ENCODE data around the gene DNAJC21.
A peak's percentile ranks its signal among the peaks of the same experiment; 100 is the strongest.
"Not testable (repeated sequence)": the region's sequence is repeated elsewhere in the genome, so short reads cannot be mapped to it uniquely, and the experiment has no call there.

The DNAJC21 gene

DNA sequence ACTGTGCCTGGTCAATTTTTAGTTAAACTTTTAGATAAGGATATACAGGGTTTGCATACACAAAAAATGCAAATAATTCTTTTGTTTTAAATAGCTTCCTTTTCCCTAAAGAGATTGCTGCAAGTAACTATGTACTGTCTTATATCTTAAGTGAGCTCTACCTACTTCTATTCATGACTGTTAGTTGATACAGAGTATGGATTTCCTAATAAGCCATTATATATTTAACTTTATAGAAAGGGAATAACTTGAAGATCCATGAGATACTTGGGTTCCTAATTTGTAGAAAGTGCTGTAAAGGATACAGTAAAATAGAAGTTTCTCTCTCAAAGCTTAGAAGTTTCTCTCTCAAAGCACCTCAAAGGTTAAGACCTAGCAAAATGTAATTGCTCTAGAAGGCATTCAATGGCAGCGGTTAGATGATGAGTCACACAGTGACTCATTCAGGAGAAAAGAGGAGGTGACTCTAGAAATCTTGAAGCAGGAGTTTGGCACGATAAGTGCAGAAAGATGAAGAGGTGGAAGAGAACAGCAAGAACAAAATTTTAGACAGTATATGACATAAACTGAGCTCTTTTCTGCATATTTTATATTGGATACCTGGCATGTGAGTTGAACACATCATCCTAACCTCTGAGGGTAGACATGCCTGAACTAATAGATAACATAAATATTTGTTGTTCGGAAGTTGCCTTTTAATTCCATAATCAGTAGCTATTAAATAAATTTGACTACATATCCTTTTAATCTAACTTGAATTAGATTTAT is 5.5 kb upstream of the DNAJC21 start:
- no peak for DNase-seq (ENCODE audit: low read depth)

DNA sequence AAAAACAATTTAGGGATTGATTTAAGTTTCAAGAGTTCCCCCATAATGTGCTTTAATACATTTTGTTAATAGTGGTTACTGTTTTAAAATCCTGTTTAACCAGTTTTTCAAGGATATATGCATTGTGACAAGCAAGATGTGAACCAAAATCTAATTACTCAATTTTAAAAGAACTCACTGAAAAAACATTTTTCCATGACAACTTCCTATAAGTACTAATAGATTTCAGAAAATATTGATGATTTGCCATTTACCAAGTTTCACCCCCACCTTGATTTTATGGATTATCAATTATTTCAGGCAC is 4.9 kb upstream of the DNAJC21 start:
- no peak for DNase-seq (ENCODE audit: low read depth)

DNA sequence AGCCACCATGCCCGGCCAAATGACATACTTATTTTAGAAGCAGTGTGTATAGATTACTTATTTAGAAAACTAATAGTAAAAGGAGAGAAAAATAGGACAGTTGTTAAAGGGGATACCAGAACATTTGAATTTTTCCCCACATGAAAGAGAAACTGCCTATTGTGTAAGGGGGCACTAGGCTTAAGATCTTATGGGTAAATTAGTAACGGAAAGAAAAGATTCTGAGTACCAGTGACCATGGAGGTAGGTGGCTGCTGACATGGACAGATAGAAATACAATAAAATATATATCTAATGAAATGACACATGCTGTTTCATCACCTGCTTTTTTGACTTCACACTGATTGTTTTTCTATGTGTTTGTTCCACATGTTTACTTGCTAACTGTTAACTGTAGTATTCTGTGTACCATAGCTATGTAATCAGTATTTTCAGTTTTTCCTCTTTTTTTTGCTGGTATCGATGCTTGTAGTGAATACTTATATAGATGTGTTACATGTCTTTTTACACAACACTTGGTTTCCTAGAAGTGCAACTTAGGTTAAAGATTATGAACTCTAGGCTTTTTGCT is 3.0 kb upstream of the DNAJC21 start:
- DNase-seq (ENCODE audit: low read depth): no peak

DNA sequence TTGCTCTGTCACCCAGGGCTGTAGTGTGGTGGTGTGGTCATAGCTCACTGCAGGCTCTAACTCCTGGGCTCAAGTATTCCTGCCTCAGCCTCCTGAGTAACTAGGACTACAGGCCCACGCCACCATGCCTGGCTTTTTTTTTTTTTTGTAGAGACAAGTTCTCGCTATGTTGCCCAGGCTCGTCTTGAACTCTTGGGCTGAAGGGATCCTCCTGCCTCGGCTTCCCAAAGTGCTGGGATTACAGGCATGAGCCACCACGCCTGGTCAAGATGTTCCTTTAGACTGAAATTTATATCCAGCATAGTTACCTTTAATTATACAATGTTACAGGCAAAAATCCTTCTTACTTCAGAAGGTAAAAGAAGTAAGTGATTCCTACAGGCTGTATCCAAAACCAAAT is 1.6 kb upstream of the DNAJC21 start:
- no peak for DNase-seq (ENCODE audit: low read depth)

DNA sequence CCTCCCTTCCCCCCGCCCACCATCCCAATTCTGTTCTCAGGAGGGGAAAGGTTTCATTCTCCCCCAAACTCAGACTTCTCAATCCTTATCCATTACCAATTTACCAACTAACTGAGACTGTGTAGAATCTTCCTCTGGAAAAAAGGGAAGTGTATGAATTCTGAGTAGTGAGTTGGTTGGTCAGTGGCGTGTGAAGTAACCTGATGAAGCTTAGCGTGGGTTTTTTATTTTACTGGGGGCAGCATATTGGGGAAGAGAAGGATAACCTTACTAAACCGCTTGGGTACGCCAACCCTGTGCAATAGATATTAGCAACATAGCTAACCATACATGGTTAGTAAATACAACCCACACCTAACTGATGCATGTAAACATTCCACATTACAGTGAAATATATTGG is 1.1 kb upstream of the DNAJC21 start:
- no peak for DNase-seq (ENCODE audit: low read depth)

DNA sequence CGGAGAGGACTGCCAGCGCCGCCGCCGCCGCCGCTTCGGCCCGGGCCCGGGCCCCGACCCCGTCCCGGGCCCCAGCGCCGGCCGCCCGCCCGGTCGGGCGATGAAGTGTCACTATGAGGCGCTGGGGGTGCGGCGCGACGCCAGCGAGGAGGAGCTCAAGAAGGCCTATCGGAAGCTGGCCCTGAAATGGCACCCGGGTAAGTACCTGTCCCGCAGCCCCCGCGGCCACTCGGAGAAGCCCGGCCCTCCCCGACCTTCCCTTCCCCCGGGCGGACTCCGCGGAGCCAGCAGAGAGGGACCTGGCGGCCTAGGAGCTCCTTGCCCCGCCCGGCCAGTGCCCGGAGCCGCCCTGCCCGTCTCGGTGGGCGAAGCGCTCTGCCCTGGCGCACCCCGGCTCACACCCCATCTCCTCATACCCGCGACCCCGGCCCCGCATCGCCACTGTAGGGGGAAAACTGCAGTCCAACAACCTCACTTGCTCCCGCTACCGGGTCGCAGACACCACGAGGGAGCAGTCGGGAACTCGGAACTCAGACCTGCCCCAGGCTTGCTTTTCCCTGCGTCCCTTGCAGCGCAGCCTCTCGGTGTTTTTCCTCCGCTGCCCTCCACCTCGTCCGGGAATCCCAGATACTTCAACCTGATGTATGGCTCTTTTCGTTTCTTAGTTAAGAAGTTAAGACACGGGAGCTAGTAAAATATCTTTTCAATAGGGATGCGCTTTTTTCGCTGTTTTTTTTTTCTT is 532 bp downstream of the DNAJC21 start:
- DNase-seq (ENCODE audit: low read depth): peak; percentile 74

DNA sequence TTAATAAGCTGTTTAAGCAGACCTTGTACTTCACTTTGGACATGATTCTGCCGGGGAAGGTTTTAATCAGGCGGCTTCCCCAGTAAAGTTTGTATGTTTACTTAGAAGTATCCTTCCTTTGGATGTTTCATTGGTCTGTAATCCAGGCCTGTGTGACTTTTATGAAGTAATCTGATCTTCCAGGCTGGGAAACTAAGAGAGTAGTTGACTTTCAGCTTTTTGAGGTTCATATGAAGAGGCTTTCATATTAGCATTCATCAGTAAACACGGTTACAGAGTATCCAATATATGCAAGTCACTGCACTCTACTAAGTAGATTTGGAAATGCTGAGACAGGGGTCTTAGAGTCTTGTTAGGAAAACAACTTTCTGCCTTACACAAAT is 1.1 kb downstream of the DNAJC21 start:
- no peak for DNase-seq (ENCODE audit: low read depth)

DNA sequence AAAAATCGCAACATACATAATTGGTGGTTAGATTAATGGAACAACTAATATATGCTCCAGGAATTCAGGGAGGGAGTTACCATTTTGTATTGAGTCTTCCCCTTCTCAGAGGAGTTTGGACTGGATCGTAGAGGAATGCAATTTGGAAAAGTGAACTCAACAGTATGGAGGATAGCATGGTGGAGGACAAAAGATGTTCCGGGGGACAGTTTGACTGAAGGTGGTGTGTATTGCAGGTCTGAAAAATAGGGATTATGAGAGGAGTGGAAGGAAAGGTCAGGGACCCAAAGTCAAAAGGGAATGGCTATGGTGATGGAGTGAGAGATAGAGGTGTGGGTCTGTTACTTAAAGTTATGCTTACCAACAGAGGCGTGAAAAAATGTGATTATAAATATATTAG is 1.5 kb downstream of the DNAJC21 start:
- DNase-seq (ENCODE audit: low read depth): no peak

DNA sequence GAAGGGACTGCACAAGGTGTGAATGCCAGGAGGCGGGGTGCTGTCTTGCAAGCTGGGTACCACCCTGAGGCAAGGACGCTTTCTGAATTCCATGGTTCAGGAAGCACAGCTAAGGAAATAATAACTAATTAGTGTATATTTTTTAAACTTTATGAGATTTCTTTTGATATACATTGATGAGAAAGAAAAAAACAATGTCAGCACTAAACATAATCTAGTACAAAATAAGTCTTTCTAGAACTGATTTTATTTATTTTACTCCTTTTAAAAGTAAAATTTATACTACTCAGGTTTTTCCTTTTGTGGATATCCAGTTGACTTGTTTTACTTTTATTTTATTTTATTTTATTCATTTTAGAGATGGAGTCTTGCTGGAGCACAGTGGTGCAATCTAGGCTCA is 3.6 kb downstream of the DNAJC21 start:
- no peak for DNase-seq (ENCODE audit: low read depth)

DNA sequence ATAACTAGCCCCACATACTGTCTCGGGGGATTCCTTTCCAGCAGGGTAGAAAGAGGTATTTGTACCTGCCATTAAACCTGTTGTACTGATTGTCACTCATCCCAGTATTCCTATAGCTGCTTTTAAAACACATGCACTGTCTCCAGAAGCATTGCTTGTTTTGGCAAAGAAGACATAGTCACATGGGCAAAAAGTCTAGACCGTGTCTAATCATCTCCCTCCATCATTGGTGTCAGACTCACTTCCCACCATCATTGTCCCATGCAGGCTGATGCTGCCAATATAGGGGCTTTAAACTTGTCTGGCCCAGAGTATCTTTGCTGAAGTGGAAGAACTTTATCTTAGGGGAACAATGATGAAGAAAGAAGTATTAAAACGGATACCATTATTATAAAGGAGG is 12.6 kb downstream of the DNAJC21 start:
- DNase-seq (ENCODE audit: low read depth): no peak

DNA sequence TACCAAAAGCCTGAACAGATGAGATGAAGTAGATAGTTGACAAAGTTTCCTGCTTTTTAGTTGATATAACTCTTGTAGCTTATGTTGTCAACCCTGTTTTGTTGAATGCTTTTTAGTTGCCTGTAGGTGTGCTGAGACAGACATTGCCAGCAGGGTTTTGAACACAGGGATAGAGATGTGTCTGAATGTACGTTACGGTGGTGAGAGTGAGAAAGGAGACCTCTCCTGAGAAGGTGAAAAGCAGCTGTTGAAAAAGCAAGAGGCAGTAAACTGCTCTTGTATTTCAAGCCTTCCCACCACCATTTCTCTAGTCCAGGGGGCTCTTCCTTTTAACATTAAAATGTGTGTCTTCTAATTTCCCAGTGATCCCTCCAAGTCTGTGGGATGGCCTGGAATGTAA is 14.7 kb downstream of the DNAJC21 start:
- no peak for DNase-seq (ENCODE audit: low read depth)

DNA sequence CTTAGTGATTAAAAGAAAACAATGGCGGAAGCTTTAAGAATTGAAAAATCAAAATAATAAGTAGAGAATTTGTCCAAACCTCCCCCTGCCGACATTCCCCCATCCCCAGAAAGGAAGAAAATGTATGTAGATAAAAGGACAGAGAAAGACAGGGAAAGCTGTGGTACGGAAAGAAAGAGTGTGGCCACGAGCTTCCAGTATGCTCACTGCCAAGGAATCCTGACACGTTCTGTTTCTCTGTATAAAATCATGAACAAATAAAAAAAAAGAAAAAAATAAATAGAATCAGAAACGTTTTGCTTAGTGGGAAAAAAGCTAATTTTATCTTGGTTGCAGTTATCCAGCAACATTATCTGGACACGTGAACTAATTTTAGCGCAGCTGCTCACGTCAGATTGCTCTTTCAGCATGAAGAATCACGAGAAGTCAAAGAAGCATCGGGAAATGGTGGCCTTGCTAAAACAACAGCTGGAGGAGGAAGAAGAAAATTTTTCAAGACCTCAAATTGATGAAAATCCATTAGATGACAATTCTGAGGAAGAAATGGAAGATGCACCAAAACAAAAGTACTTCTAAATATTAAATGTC is 15.2 kb downstream of the DNAJC21 start:
- DNase-seq (ENCODE audit: low read depth): no peak

DNA sequence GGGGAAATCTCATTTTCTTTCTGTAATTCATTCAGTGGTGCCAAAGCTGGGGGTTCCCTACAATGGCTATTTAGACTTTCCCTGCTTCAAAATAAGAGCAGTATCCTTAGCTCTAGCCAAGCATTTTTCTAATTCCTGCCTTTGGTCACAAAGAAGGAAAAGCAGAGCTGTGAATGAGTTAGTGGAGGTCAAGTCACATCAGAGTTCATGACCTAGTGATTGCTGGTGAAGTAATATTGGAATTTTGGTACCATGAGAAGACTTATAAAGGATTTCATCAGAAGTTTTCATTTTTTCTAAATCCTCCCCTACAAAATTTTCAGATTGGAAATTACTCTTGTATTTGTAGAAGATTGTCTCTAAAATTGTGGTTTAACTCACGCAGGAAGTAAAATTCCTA is 28.0 kb downstream of the DNAJC21 start:
- no peak for DNase-seq (ENCODE audit: low read depth)

DNA sequence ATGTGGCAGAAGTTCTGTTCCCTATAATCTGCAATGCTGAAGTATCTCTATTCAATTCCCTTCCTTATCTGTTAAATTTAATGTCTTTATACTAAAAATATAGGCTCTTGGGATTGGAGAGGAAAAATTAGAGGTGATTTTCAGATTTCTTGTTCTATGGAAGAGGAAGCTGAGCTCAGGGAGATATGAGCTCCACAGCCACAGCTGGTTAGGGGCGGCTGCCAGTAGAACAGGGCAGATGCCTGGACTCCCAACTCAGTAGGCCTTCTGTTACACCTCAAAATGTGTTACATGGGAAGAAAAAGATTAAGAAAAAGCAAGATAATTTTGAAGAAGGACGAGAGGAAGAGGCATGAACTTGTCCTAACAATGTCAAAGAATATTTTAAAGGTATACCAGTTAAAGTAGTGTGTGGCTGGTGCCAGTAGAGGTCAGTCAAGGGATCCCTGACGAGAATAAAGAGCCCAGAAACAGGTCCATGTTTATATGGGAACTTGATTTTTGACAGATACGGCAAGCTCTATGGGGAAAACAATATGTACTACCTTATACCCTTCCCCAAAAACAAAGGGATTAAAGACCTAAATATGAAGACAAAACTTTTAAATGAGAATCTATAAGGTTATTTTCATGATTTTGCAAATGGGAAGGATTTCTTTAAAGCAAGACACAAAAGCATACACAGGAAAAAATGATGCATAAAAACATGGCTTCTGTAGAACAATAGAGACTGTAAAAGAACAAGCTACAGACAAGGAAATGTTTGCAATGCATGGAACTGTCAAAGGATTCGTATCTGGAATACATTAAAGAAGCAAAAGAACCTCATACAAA is 28.7 kb downstream of the DNAJC21 start:
- no peak for DNase-seq (ENCODE audit: low read depth)

DNA sequence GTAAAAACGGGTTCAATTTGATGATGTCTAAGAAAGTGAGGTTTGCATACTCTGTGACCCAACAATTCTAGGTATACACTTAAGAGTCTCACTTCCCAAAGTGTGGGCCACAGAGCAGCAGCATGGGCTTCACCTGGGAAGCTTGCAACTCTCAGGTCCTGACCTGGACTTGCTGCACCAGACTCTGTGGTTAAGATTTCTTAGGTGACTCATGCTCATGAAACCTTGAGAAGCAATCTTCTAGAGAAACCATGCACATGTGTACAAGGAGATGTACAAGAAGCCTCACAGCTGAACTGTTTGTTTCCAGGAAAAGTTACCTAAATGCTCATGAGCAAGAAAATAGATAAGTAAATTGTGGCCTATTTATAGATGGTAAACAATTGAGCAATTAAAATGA is 30.0 kb downstream of the DNAJC21 start:
- DNase-seq (ENCODE audit: low read depth): no peak

DNA sequence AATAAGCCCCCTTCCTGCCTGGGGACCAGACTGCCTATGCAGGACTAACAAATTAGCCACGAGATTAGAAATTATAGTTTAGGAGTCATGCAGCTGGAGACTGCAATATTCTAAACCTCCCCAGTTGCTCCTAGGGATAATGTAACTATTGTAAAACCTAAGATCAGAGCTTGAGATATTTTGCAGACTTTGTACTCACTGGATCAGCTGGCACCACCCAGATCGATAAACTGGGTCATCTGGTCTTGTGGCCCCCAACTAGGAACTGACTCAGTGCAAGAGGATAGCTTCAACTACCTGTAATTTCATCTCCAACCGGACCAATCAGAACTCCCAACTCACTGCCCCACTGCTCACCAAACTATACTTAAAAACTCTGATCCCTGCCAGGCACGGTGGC is 38.2 kb downstream of the DNAJC21 start:
- DNase-seq (ENCODE audit: low read depth): no peak

DNA sequence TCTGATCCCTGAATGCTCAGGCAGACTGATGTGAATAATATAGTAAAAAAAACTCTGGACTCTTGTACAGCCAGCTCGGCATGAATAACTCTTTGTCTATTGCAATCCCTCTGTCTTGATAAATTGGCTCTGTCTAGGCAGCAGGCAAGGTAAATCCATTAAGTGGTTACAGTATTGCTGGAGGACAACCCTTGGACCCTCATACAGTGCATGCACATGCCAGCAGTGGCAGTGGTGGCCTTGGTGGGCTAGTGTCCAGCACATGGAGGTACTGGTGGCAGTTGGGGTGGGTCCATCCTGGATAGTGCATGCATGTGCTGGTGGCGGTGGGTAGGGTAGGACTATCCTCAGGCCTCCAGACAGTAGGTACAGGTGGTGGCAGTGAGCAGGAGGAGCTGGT is 38.9 kb downstream of the DNAJC21 start:
- DNase-seq (ENCODE audit: low read depth): no peak

DNA sequence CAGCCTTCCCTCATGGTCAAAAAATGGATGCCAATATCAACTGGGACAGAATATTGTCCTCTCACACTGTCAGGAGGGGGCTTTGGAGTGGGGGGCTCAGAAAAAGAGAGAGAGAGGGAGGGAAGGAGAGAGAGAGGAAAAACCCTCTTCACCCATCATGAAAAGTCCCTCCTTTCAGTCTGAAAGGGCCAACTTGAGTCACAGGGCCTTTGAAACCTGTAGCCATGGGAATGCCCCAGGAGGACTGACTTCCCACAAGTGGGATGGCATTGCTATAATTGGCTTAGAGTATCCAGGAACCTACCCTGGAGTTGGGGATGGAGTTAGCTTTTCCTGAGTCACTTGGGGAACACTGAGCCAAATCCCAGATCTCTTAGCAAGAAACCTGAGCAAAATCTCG is 41.2 kb downstream of the DNAJC21 start:
- no peak for DNase-seq (ENCODE audit: low read depth)

DNA sequence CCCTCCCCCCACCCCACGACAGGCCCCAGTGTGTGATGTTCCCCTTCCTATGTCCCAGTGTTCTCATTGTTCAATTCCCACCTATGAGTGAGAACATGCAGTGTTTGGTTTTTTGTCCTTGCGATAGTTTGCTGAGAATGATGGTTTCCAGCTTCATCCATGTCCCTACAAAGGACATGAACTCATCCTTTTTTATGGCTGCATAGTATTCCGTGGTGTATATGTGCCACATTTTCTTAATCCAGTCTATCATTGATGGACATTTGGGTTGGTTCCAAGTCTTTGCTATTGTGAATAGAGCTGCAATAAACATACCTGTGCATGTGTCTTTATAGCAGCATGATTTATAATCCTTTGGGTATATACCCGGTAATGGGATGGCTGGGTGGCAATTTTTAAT is 42.3 kb downstream of the DNAJC21 start:
- DNase-seq (ENCODE audit: low read depth): not testable (repeated sequence)

DNA sequence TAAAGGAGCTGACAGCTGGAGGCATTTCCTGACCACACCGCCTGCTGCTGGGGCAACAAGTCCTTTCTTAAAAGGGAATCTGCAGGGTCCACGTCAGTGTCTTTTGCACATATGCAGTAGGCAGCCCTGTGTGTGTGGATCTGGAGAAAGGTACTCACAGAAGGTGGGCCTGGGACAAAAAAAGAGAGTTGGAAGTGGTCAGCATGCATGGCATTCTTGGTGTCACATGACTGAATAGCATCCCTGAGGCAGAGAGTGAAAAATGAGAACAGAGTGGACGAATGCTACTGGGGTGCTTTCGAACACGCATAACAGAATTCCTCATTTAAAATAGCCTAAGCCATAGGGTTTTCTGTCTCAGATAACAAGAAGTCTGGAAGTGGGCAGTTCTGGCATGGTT is 47.0 kb downstream of the DNAJC21 start:
- DNase-seq (ENCODE audit: low read depth): no peak

DNA sequence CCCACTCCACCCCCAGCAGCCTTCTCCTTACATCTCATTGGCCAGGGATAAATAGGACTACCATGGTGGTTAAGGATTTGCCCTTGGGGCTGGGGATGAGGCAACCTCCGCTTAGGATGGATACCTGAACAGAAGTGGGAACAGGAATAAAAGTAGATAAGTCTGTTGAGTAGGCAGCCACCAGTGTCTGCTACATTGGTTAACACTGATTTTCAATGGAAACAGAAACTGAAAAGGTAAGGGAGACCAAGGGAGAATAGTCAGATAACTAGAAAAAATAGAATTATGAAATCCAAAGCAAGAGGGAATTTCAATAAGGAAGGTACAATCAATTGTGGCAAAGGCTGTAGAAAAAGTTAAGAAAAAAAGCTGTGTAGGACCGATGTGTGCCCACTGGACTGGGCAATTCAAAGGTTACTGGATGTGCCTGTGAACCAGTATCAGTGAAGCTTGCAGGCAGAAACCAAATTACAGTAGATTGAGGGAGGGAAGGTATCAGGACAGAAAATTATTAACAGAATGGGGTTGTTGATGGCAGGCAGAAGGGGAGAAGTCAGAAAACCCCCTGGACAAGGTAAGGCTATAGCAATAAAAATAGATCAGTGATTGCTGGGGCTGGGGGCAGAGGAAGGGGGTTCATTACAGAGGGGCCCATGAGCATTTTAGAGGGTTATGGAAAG is 48.7 kb downstream of the DNAJC21 start:
- DNase-seq (ENCODE audit: low read depth): no peak

DNA sequence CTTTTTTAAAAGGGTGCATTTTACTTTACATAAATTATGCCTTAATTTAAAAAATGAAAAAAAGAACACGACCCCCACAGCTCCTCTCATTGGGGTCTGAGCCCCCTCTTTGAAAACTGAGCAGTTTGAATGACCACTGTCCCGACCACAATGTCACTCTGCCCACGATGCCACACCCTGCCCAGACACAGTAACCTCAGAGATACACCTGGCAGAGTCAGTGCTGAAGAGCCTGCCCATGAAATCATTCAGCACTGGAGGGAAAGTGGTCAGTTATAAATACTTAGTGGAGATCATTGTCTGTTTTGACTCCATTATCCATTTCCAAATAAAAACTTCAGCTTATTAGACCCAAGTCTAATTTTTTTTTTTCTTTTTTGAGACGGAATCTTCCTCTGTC is 49.3 kb downstream of the DNAJC21 start:
- DNase-seq (ENCODE audit: low read depth): no peak
